ENCODE results near the gene REG4.

The REG4 gene

DNA sequence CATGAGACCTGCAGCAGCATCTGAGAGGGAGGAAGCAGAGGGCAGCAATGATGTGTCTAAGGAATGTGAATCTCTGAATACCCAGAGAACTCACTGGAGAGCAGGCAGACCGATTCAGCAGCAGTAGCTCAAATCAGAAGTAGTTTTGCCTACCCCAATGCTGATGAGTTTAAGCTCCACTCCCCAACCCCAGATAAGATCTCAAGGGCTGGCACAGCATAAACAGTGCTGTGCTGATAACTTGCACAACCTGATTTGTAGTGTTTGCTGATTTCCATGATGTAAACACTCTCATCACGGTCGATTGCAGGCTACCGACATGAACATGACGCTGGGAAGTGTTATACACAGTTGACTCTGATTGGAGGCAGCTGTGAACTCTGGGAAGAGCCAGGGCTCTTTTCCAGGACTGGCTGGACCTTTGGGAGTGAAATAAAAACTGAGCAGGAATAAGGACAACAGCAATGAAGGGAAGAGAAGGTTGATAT, 31.3 kb downstream of the REG4 start:
- DNase-seq (ENCODE audit: low read depth in 2 of 2), result no peak

DNA sequence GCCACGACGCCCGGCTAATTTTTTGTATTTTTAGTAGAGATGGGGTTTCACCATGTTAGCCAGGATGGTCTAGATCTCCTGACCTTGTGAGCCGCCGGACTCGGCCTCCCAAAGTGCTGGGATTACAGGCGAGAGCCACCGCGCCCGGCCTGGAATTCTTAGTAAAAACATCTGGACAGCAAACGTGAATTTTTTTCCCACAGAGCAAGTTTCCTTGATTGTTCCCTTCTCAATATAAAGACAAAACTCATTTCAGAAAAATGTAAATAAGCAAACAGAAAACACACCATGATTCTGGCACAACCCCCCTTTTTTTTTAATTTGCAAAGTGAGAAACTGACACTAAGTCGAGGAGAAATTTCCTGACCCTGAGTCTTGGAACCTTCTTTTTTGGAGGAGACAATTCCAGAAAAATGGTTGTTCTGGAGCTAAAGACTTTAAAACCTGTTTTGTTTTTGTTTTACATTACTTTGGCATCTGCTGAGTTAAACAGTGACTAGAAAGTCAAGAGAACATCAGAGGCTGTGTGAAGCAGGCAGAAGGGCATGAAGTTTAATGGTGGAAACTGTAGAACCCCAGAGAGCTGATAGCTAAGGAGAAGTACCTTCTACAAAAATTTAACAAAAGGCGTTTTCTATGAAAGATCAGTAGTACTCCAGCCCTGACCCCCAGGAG, 32.2 kb downstream of the REG4 start:
- no peak for DNase-seq (ENCODE audit: low read depth in 2 of 2)

DNA sequence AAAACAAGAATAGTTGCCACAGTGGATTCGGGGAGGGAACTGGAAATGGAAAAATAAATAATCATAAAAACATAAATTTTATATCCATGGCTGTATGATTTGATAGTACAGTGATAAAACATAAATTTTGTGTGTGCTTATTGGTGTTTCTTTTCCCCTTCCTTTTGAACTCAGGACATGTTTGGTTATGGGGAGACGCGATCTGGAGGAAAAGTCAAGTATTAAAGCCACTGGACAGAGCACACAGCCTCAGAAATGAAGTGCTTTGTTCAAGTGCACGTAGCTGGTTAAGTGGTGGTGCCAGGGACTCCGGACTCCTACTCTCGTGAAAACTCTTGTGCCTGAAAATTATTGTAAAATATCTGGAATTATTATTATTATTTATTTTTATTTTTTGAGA, 32.9 kb downstream of the REG4 start:
- DNase-seq (ENCODE audit: low read depth in 2 of 2), result no peak

DNA sequence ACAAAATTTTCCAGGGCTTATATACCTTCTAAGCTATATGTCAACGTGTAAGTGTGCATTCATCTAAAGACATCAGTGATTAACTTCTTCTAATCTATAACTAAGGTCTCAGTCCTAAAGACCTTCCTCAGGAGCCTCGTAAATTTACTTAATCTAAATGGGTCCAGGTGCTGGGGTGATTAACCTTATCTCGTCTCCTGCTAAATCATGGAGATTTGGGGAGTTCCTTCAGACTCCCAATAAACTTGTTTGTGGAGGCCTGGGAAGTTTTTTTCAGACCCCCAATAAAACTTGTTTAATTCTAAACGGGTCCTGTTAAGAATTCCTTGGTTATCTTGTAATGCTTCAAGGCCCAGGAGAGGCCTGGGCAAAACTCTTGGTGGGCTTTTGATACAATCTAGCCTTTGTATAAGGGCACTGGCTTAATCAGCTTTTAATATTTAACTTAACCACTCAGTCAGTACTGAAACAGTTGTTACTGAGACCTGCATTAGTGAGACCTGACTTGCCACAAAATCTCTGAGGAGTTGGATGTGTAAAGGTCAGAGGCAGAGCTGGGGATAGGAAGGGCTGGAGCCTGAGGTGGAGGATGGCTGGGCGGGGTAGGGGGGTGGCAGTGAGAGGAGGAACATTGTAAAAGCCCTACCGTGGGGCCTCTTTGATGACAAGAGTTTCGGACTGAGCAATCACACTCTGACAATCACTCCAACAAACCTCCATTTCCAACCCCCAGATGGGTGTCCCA, 36.3 kb downstream of the REG4 start:
- DNase-seq (ENCODE audit: low read depth in 2 of 2), result no peak

DNA sequence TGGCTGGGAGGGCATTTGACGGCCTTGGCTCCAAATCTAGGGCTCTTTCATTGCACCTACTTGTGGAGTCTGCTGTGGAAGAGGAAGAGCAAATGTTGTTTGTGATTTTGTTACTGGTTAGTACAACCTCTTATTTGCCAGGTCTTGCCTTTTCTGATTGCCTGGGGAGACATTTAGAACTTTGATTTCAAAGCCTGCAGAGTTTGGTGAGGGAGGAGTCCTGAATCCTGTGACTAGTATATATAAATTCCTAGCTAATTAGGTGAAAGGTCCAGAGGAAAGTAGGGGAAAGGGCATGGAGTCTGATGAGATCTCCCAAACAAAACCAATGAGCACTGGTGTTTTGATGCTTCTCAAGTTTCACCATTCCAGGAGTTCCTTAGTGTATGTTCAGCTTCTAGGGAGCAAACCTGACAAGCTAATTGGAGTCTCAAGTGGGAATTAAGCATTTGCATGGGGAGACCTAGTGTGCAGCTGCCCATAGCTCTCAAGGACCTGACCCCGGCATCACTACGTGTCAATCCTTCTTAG, 37.5 kb downstream of the REG4 start:
- no peak for DNase-seq (ENCODE audit: low read depth in 2 of 2)

DNA sequence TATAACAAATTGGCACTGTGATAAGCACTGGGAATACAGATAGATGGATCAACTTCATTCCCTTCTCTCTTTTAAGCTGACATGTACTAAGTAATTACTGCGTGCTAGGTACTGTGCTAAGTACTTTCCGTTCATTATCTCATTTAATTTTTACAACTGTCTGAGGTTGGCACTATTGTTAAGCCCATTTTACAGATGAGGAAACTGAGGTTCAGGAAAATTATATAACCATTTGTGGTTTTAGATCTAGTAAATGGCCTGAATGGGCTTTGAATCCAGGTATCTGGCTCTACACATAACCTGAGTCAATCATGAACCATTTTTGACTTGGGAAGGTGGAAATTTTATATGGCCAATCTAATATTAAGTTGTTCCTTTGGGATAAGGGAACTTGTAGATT, 39.0 kb downstream of the REG4 start:
- DNase-seq (ENCODE audit: low read depth in 2 of 2), result no peak

DNA sequence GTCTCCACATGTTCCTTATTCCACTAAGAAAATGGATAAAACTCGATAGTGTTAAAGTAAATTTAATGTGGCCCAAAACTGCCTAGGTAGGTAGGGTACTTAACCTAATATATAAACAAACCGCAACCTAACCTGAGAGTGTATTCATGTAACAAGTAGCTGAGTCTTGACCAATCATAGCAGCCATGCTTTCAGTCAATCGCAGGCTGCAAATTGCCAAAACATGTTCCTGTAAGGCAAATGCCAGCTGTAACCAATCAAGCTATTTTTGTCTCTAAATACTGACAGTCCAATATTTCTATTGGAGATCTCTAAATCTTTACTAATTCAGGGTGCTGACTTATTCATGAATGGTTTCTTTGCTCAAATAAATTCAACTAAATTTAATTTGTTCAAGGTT, 39.5 kb downstream of the REG4 start:
- DNase-seq (ENCODE audit: low read depth in 2 of 2), result no peak

DNA sequence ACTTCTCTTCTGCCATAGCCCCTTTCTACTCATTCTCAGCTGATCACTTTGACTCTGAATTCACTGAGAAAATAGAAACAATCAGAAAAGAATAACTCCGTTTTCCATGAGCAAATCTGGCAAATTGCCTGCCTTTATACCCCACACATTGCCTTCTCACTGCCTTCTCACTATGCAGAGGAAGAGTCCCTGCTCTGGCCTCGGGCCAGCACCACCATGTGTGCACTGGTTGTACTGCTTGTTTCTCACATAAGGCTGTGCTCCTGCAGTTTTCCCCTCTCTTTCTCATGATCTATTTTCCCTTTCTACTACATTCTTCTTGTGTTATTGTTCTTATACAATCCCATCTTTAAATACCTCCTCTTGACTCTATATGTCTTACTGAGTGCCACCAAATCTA, 40.2 kb downstream of the REG4 start:
- DNase-seq (ENCODE audit: low read depth in 2 of 2), result no peak

DNA sequence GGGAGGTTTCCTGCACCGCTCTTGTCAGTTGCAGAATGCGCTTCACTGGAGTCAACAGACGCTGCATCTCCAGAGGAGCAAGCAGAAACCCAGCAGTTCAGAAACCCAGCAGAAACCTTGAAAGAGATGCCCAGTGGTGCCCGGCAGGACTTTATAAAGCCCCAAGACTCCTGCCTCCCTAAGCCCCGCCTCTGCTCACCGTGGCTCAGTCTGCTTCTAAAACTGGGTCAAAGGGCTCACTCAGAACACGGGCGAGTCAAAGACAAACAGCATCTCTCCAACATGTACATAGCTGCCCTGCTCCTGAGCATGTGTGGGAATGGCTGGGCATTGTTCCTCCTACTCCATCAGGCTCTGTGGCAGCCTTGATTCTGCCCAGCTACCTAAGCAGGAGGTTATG, 42.5 kb downstream of the REG4 start, which contains the start of gene HMGCS2:
HMGCS2 (minus strand) TSS at position 128 of the 400 bp plus-strand sequence; CDS start at position 67, 61 bp downstream.
- DNase-seq (ENCODE audit: low read depth in 2 of 2), result no peak

DNA sequence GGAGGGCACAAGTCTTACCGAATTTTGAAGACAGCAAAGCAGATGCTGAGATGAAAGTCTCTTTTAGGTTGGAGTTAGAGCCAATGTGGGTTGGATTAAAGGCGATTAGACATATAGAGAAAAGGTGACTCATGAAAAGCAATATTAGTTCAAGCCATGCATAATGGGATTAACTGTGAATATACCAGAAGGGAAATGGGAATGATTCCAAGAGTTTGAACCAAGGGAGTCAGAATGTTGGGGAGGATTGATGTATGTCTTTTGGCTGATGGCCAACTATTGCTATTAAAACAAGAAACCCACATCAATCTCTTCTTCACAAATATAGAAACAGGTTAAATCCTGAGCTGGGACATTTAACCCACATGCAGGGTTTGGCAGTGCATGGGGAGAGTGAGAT, 43.8 kb downstream of the REG4 start:
- no peak for DNase-seq (ENCODE audit: low read depth in 2 of 2)

DNA sequence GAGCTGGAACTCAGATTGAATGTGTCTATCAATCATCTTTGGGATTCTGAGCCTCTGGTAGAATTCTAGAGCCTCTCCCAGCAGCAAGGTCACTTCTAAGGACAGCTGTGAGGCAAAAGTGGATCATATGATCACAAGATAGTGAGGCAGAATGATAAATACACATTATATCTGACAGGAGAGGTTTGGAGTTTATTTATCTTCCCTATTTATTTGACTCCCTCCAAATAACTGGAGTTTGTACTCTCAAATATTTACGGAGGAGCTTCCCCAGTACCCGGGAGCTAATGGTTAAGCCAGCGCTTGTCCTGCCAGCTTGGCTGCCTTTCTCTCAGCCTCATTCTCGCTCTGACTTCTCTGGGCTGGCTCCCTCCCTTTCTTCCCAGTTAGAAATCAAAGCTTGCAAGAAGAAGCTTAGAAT, 44.9 kb downstream of the REG4 start:
- DNase-seq (ENCODE audit: low read depth in 2 of 2), result no peak

DNA sequence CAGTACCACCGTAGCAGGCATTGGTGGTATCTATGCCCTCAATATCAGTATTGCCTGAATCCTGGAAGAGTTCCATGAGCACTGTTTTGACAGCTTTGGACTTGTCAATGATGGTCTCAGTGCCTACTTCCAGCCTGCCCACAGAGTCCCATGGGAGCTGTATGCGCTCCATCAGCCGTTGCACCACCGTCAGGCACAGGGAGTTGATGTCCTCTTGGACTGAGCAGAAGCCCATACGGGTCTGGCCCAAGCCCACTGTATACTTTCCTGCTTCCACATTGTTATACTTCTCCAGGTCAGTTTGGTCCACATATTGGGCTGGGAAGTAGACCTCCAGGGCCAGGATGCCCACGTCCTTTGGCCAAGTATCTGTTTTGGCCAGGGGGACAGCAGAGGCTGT, 47.0 kb downstream of the REG4 start:
- DNase-seq (ENCODE audit: low read depth in 2 of 2), result no peak

DNA sequence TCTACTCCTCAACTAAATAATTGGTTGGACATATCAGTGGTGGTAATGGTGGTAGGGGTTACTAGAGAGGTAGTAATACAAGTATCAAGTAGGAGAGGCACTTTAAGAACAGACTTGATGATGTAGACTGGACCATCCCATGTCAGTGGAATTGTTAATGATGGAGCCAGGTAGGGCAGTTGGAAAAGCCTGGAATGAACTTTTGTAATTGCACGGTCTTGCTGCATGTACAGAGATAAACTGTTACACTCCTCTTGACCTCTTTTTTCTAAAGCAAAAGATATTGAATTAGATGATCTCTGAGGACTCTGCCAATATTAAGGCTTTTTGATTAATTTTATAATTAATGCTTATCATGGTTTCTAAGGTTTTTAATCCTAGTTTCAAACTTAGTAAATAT, 48.3 kb downstream of the REG4 start:
- DNase-seq (ENCODE audit: low read depth in 2 of 2), result no peak

DNA sequence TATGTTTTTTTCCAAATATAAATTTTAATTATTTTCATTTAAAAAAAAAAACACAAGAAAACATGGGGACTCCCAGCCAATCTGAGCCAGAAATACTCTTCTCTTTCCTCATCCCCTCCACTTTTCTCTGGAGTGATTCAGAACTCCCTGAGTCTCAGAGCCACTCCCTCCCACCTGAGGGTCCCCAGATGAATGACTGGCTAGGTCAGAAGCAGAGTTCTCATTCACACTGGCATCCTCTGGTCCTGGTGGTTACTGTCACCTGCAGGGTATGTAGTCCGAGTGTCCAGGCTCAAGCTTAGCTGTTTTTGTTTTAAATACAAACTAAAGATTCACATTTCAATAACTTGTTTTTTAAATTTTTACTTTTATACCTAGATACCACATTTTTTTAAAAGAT, 48.9 kb downstream of the REG4 start:
- no peak for DNase-seq (ENCODE audit: low read depth in 2 of 2)

DNA sequence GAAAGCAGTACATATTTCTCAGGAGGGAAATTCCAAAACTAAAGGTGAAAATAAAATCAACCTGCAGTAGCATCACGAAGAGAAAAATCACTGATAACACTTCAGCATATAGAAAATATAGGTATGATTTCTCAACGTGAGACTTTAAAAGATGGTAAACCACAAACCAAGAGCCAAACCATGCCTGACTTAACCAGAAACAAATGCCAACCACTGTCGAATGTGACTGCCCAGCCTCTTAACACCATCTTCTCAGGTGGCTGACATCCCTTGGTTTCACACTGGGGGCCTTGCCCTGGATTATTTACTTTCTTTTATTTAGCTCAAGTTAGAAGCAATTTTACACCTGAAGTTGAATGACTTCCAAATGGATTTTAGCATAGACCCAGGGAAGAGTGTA, 52.7 kb downstream of the REG4 start:
- DNase-seq (ENCODE audit: low read depth in 2 of 2), result no peak

DNA sequence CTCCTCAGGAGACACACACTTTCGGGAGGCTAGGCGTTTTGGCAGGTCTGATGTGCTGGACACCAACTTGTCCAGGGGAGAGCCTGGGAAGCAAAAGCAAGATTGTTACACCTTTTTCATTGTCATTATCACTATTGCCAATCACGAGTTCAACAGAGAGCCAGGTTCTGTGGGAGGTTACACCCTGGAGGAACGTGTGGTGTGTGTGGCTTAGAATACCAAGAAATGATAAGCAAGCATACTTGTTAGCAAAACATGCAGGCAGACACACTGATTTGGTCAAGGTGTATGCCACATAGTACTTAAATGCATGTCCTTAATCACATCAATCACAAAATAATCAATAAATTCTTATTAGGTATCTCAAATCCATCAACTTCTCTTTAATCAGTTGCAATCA, 58.7 kb downstream of the REG4 start:
- DNase-seq (ENCODE audit: low read depth in 2 of 2), result no peak

DNA sequence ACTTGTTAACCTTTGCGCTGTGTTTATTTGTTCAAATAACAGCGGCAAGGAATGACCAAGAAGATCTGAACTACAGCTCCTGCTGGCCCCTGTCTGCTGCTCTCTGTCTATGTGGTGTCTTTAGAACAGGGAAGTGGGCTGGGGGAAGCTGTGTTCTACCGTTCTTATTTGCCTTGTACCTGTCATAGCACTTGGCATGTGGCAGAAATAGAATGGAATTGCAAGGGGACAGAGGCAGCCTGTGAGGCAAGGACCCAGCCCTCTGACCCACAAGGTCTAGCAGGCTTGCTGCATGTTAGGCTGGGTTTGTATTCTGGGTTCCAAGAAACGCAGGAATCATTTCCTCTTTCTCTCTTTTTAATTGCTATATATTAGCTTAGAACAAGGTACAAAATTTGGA, 63.2 kb downstream of the REG4 start:
- no peak for DNase-seq (ENCODE audit: low read depth in 2 of 2)

DNA sequence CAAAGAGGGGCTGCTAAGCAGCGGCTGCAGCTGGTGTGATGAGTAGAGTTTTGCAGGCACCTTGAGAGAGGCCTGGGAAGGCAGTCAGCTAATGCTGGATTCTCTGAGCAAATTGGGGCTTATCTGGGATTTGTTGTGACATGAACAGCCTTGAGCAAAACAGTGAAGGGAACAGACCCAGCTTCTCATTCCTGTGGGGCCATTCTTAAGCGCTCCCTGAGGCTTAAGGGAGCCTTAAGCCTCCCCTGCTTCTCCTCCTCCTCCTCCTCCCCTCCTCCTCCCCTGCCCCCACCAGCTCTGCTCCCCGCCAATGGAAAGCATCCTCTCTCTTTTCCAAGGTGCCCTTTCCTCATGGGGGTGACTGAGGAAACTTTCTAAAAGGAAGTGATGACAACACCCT, 63.8 kb downstream of the REG4 start:
- DNase-seq (ENCODE audit: low read depth in 2 of 2), result no peak

DNA sequence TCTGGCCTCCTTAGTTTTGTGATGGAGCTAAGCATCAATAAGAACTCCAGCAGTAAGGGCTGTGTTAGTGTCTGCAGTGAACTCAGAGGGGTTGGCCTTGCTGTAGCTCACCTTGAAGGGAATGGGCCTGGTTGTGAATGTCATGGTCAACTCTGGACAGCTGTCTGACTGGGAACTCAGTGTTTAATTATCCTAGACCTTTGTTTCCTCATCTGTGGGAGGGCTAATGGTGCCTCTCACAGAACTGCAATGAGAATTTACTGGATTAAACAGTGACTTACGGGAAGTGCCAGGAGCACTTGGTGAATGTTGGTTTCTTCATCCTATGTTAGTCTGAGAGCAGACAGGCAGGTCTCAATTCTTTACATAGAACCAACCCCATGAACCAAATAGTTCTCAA, 66.2 kb downstream of the REG4 start:
- no peak for DNase-seq (ENCODE audit: low read depth in 2 of 2)

DNA sequence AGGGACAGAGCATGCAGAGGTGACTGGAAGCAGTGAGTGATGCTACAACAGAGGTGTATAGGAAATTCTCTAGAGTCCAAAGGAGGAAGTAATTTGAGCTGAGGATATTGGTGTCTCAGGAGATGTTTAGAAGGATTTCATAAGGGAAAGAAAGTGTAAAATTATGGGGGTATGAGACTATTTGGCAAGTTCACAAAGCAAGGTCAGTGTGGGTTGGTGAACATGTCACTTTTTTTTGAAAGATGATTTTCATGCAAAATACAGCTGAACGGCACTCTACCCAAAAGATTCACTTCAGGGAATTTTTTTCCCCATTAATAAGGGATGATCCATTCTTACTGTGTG, 66.7 kb downstream of the REG4 start:
- DNase-seq (ENCODE audit: low read depth in 2 of 2), result no peak
